ENCODE results near the gene XRCC4. TPM values are rescaled to one million over a fixed set of nuclear protein-coding genes. Genes with fewer than 3 reads are reported as not detected.

The XRCC4 gene
- total RNA-seq, 1 donor from 2014 or later: 5.9 TPM

DNA sequence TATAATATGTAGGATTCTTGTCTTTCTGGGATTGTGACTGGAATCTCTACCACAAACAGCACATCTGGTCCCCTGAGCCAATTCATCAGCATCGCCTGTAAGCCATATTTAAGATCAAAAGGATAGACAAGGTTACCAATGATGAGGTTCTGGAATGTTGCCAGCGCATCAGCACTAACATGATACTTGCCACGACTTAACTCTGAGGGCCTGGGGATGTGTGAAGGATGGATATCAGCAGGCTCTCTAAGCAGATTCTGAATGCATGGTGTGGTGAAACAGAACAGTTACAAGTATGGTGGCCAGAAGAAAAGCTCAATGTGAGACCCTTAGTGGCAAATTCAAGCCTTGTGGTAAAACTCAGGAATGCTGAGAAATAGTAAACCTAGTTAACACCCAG, 143.0 kb downstream of the XRCC4 start:
- Histone ChIP-seq H3K9me3 (no peaks in the 10 kb centered on the region), H3K4me1 (no peaks in the 10 kb centered on the region), H3K36me3 (no peaks in the 10 kb centered on the region), H3K27ac (no peak overlapping the region), H3K27me3 (no peaks in the 10 kb centered on the region), H3K4me3 (no peak overlapping the region)
- DNase-seq (no peak), ATAC-seq (no peak)
- intact Hi-C loops (cut with DNase I): no loop called here
- no peak for TF ChIP-seq CTCF (IDR thresholded peaks at IDR 0.05)

- intact Hi-C loops (cut with DNase I): no loop called here
- Histone ChIP-seq H3K36me3 (no peaks in the 10 kb centered on the region), H3K27me3 (no peaks in the 10 kb centered on the region), H3K9me3 (no peaks in the 10 kb centered on the region), H3K4me1 (no peaks in the 10 kb centered on the region), H3K27ac (no peak overlapping the region), H3K4me3 (no peak overlapping the region)
- no peak for DNase-seq
- no peak for ATAC-seq
- no peak for TF ChIP-seq CTCF (IDR thresholded peaks at IDR 0.05)
Observed at GRCh38 chr5:83222906-83223305, 145.6 kb downstream of the XRCC4 start.

- intact Hi-C loops (cut with DNase I): no loop called here
- Histone ChIP-seq H3K4me1 (no peaks in the 10 kb centered on the region), H3K36me3 (no peaks in the 10 kb centered on the region), H3K27me3 (no peaks in the 10 kb centered on the region), H3K9me3 (no peaks in the 10 kb centered on the region), H3K27ac (no peak overlapping the region), H3K4me3 (no peak overlapping the region)
- ATAC-seq: no peak
- TF ChIP-seq CTCF (IDR thresholded peaks at IDR 0.05): no peak
- no peak for DNase-seq
Observed at GRCh38 chr5:83227611-83228010, 150.3 kb downstream of the XRCC4 start.

DNA sequence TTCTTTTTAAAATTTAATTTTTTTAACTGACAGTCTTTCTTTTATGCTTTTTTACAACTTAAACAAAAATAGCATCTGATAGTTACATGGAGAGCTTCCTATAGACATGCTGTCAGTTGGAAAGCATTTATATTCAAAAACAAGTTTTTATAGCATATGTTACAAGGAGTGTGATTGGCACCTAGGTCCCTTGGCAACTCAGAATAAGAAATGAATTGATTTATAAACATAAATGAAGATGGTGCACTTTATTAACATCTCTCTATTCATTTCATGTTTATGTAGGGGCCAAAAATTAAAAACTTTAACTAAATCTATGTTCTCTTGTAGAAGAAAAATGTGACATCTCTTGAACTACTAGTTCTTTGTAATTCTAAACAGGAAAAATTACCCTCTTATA, 153.2 kb downstream of the XRCC4 start:
- no peak overlapping the region for H3K27ac ChIP-seq
- ATAC-seq (no peak), DNase-seq (no peak)
- H3K36me3 ChIP-seq: no peaks in the 10 kb centered on the region
- intact Hi-C loops (cut with DNase I): no loop called here
- H3K4me1 ChIP-seq: no peaks in the 10 kb centered on the region
- H3K4me3 ChIP-seq: no peak overlapping the region
- no peak for TF ChIP-seq CTCF (IDR thresholded peaks at IDR 0.05)
- no peaks in the 10 kb centered on the region for H3K9me3 ChIP-seq
- H3K27me3 ChIP-seq: no peaks in the 10 kb centered on the region

DNA sequence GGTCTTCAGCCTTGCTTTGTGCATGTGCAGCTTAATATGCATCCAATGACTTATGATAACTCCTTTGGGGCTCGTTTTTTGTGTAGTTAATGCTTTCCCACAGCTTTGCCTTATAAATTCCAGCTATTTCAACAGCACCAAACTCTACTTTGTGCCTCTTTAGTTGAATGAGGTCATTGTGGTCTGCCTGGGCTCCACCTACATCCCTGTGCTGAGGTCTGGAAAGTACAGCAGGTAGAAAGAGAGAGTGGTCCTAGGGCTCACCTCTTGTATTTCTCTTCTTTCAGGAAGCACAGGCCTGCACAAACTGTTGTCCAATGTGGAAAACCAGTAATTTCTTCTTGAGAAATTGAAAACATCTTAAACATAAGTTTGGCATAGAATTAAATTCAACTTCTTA, 167.2 kb downstream of the XRCC4 start:
- no peak for TF ChIP-seq CTCF (IDR thresholded peaks at IDR 0.05)
- no peak overlapping the region for H3K4me3 ChIP-seq
- H3K4me1 ChIP-seq: no peaks in the 10 kb centered on the region
- intact Hi-C loops (cut with DNase I): no loop called here
- ATAC-seq: no peak
- H3K27ac ChIP-seq: no peak overlapping the region
- no peaks in the 10 kb centered on the region for H3K27me3 ChIP-seq
- no peaks in the 10 kb centered on the region for H3K36me3 ChIP-seq
- no peak for DNase-seq
- H3K9me3 ChIP-seq: no peaks in the 10 kb centered on the region

DNA sequence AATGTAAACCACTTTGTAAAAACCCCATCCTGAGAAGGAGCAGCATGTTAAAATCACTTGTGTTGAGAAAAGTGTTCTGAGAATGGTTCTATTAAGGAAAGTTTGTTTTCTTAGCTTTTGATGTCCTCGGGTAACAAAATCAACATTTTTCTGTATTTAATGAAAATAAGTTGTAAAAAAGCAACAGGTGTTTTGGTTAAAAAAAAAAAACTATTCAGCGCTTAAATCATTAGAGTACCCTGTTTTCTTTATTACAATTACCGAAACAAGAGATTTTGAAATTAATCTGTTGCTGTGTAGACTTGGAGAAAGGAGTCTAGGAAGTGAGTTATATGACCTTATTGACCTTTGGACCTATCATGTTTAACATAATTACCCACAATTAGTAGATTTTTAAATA, 167.7 kb downstream of the XRCC4 start:
- intact Hi-C loops (cut with DNase I): no loop called here
- ATAC-seq: no peak

More for the DNA sequence above, 167.7 kb downstream of the XRCC4 start:
- no peak for TF ChIP-seq CTCF (IDR thresholded peaks at IDR 0.05)
- H3K4me1 ChIP-seq: no peaks in the 10 kb centered on the region
- no peaks in the 10 kb centered on the region for H3K27me3 ChIP-seq
- no peaks in the 10 kb centered on the region for H3K9me3 ChIP-seq
- no peak for DNase-seq
- no peak overlapping the region for H3K4me3 ChIP-seq
- no peaks in the 10 kb centered on the region for H3K36me3 ChIP-seq
- no peak overlapping the region for H3K27ac ChIP-seq
